SK-N-SH treated with all-trans-retinoic acid at 6 μM for 48 hours (cell line): Measurements from ENCODE around the gene KCNIP4.

ENCODE experiments used
- ATAC-seq: fragments of 200-7000 bp; cut with Tn5 transposase; 3 replicates; pipeline ENCODE4 v1.9.1; 2020; ENCODE audit warnings: mild to moderate bottlenecking, moderate library complexity
- ARNTL ChIP-seq: fragments of 450-650 bp; formaldehyde crosslinking; IDR thresholded peaks from 2 replicates; pipeline ENCODE4 v1.5.0; 2020; ENCODE audit warnings: low read depth, mild to moderate bottlenecking, moderate library complexity, borderline replicate concordance
- BACH2 ChIP-seq: fragments of 250-450 bp; sonication (Bioruptor Pico); IDR thresholded peaks from 2 replicates; pipeline ENCODE4 v1.9.0; 2021; ENCODE audit warnings: mild to moderate bottlenecking, borderline replicate concordance
- CSDC2 ChIP-seq: fragments of 250-450 bp; sonication (Bioruptor Pico); IDR thresholded peaks from 2 replicates; pipeline ENCODE4 v1.5.0; 2020; ENCODE audit warnings: mild to moderate bottlenecking, moderate library complexity
- CSRNP3 ChIP-seq: fragments of 250-450 bp; sonication (Bioruptor Pico); IDR thresholded peaks from 2 replicates; pipeline ENCODE4 v1.5.1; 2021; ENCODE audit warnings: mild to moderate bottlenecking, moderate library complexity
- ESRRG ChIP-seq: fragments of 250-450 bp; sonication (Bioruptor Pico); IDR thresholded peaks from 2 replicates; pipeline ENCODE4 v1.6.1; 2021; ENCODE audit warnings: mild to moderate bottlenecking
- GLIS3 ChIP-seq: fragments of 250-450 bp; sonication (Bioruptor Pico); IDR thresholded peaks from 2 replicates; pipeline ENCODE4 v1.5.0; 2020; ENCODE audit warnings: mild to moderate bottlenecking, moderate library complexity
- ISL1 ChIP-seq: fragments of 250-450 bp; sonication (Bioruptor Pico); IDR thresholded peaks from 2 replicates; pipeline ENCODE4 v2.1.2; 2022; ENCODE audit warnings: mild to moderate bottlenecking, moderate library complexity
- PATZ1 ChIP-seq: fragments of 250-450 bp; sonication (Bioruptor Pico); IDR thresholded peaks from 2 replicates; pipeline ENCODE4 v1.8.0; 2020; ENCODE audit warnings: mild to moderate bottlenecking, moderate library complexity, borderline replicate concordance
- POU6F1 ChIP-seq: fragments of 250-450 bp; sonication (Bioruptor Pico); IDR thresholded peaks from 2 replicates; pipeline ENCODE4 v1.8.0; 2021; ENCODE audit warnings: low read depth, mild to moderate bottlenecking, moderate library complexity, borderline replicate concordance
- PPARA ChIP-seq: fragments of 250-450 bp; sonication (Bioruptor Pico); IDR thresholded peaks from 2 replicates; pipeline ENCODE4 v1.5.0; 2020; ENCODE audit warnings: mild to moderate bottlenecking, borderline replicate concordance
- RARB ChIP-seq: fragments of 250-450 bp; sonication (Bioruptor Pico); IDR thresholded peaks from 2 replicates; pipeline ENCODE4 v1.8.0; 2021; ENCODE audit warnings: mild to moderate bottlenecking, moderate library complexity
- SNAI2 ChIP-seq: fragments of 250-450 bp; sonication (Bioruptor Pico); IDR thresholded peaks from 2 replicates; pipeline ENCODE4 v1.5.0; 2020; ENCODE audit warnings: mild to moderate bottlenecking, moderate library complexity
- TCF4 ChIP-seq: fragments of 250-450 bp; sonication (Bioruptor Pico); IDR thresholded peaks from 2 replicates; pipeline ENCODE4 v1.8.0; 2021; ENCODE audit warnings: mild to moderate bottlenecking, moderate library complexity, borderline replicate concordance
- TOX ChIP-seq: fragments of 250-450 bp; sonication (Bioruptor Pico); IDR thresholded peaks from 2 replicates; pipeline ENCODE4 v1.8.0; 2021; ENCODE audit warnings: mild to moderate bottlenecking, moderate library complexity, borderline replicate concordance
- TSHZ2 ChIP-seq: fragments of 250-450 bp; sonication (Bioruptor Pico); IDR thresholded peaks from 2 replicates; pipeline ENCODE4 v1.5.0; 2020; ENCODE audit warnings: mild to moderate bottlenecking, moderate library complexity
- ZC3H10 ChIP-seq: fragments of 250-450 bp; sonication (Bioruptor Pico); IDR thresholded peaks from 2 replicates; pipeline ENCODE4 v1.5.1; 2021; ENCODE audit warnings: mild to moderate bottlenecking, moderate library complexity
- ZFP3 ChIP-seq: fragments of 250-450 bp; sonication (Bioruptor Pico); IDR thresholded peaks from 2 replicates; pipeline ENCODE4 v1.5.0; 2020; ENCODE audit warnings: mild to moderate bottlenecking, moderate library complexity
- ZFP30 ChIP-seq: fragments of 450-650 bp; formaldehyde crosslinking; IDR thresholded peaks from 2 replicates; pipeline ENCODE4 v1.5.0; 2022; ENCODE audit warnings: mild to moderate bottlenecking, moderate library complexity
- ZNF565 ChIP-seq: fragments of 450-650 bp; formaldehyde crosslinking; conservative IDR thresholded peaks from 2 replicates; pipeline ENCODE4 v1.5.0; 2020; ENCODE audit warnings: low read depth, mild to moderate bottlenecking, moderate library complexity
- ZNF70 ChIP-seq: fragments of 450-650 bp; formaldehyde crosslinking; IDR thresholded peaks from 2 replicates; pipeline ENCODE4 v1.5.0; 2020; ENCODE audit warnings: mild to moderate bottlenecking, moderate library complexity
- ZNF8 ChIP-seq: fragments of 450-650 bp; formaldehyde crosslinking; IDR thresholded peaks from 2 replicates; pipeline ENCODE4 v1.5.0; 2020; ENCODE audit warnings: mild to moderate bottlenecking, moderate library complexity

The KCNIP4 gene

GRCh38 chr4:20983763-20984575 lies 964.6 kb downstream of the KCNIP4 start:
- no peak; the same call in 2 of the 3 replicates for ATAC-seq
- TF ChIP-seq TCF4 (CRISPR knock-in tag) (no peak), CSRNP3 (CRISPR knock-in tag) (no peak), TOX (no peak), ESRRG (no peak), ZNF8 (CRISPR knock-in tag) (no peak), BACH2 (CRISPR knock-in tag) (no peak), GLIS3 (CRISPR knock-in tag) (no peak), ARNTL (CRISPR knock-in tag) (no peak), ZNF565 (no peak), CSDC2 (no peak), ISL1 (no peak), TSHZ2 (CRISPR knock-in tag) (no peak), ZFP30 (no peak), RARB (CRISPR knock-in tag) (no peak), PATZ1 (no peak), SNAI2 (CRISPR knock-in tag) (no peak)

GRCh38 chr4:20982544-20982943 lies 966.0 kb downstream of the KCNIP4 start:
- no peak for TF ChIP-seq PATZ1
- no peak for TF ChIP-seq ISL1
- TF ChIP-seq CSDC2: no peak
- TF ChIP-seq ZC3H10: no peak
- no peak for TF ChIP-seq POU6F1
- TF ChIP-seq GLIS3 (CRISPR knock-in tag): no peak
- no peak for TF ChIP-seq ZNF565
- no peak for TF ChIP-seq ZNF8 (CRISPR knock-in tag)
- no peak for TF ChIP-seq ESRRG
- no peak for TF ChIP-seq PPARA (CRISPR knock-in tag)
- TF ChIP-seq CSRNP3 (CRISPR knock-in tag): no peak
- no peak for TF ChIP-seq TSHZ2 (CRISPR knock-in tag)
- no peak for TF ChIP-seq ARNTL (CRISPR knock-in tag)
- TF ChIP-seq TCF4 (CRISPR knock-in tag): no peak
- no peak for TF ChIP-seq ZFP3 (CRISPR knock-in tag)
- no peak for TF ChIP-seq ZNF70 (CRISPR knock-in tag)
- ATAC-seq: no peak
